WTC11 (cell line): ENCODE results near the gene CPT1B.

Source experiments
- CTCF ChIP-seq: fragments of 200-600 bp; IDR thresholded peaks from 2 replicates; pipeline ENCODE4 v1.8.0; 2022; ENCODE audit warnings: antibody characterized with exemption
- ELF4 ChIP-seq: sonication (generic); formaldehyde crosslinking; IDR thresholded peaks from 2 replicates; pipeline ENCODE4 v1.8.1; 2022; ENCODE audit warnings: low read depth, mild to moderate bottlenecking, moderate library complexity, missing genetic modification reagents
- HMGXB4 ChIP-seq: sonication (generic); formaldehyde crosslinking; IDR thresholded peaks from 2 replicates; pipeline ENCODE4 v1.8.1; 2023; ENCODE audit warnings: mild to moderate bottlenecking, moderate library complexity, missing genetic modification reagents

GRCh38 chr22:50522208-50522805 is 55.9 kb downstream of the CPT1B start:
- TF ChIP-seq ELF4 (CRISPR knock-in tag) (no peak), HMGXB4 (no peak), CTCF (no peak)
